GM06990 (cell line): Measurements from ENCODE around the gene HIPK1.

Experiments
- DNase-seq: peaks from one replicate; pipeline ENCODE4 v3.0.0-alpha.2; 2011; ENCODE audit not compliant: insufficient read length; ENCODE audit errors: extremely low read depth
- H3K27me3 ChIP-seq: replicated peaks from 2 replicates; pipeline ENCODE4 v1.6.0; 2011; ENCODE audit warnings: low read length; ENCODE audit not compliant: control insufficient read depth, insufficient read depth
- H3K36me3 ChIP-seq: 2 replicates; pipeline ENCODE4 v1.5.1; 2011; ENCODE audit warnings: low read length; ENCODE audit not compliant: control insufficient read depth, insufficient read depth
- H3K4me3 ChIP-seq: replicated peaks from 2 replicates; pipeline ENCODE4 v1.5.1; 2011; ENCODE audit warnings: low read depth, mild to moderate bottlenecking, control low read depth, low read length
- CTCF ChIP-seq: IDR thresholded peaks from 2 replicates; pipeline ENCODE4 v1.5.1; 2011; ENCODE audit warnings: low read length, control low read depth, mild to moderate bottlenecking, inconsistent platforms; ENCODE audit not compliant: insufficient read depth, poor library complexity, severe bottlenecking

Gene HIPK1

GRCh38 chr1:113993766-113994165 is 64.6 kb downstream of the HIPK1 start:
- no peaks in the 10 kb centered on the region for H3K27me3 ChIP-seq
- no peak overlapping the region for H3K4me3 ChIP-seq
- no peaks in the 10 kb centered on the region for H3K36me3 ChIP-seq
- no peak for TF ChIP-seq CTCF
- DNase-seq, result no peak

- no peak for DNase-seq
- no peaks in the 10 kb centered on the region for H3K27me3 ChIP-seq
- no peak for TF ChIP-seq CTCF
- H3K4me3 ChIP-seq, result no peak overlapping the region
- no peaks in the 10 kb centered on the region for H3K36me3 ChIP-seq
Observed at GRCh38 chr1:113995382-113995781, 66.3 kb downstream of the HIPK1 start.

DNA sequence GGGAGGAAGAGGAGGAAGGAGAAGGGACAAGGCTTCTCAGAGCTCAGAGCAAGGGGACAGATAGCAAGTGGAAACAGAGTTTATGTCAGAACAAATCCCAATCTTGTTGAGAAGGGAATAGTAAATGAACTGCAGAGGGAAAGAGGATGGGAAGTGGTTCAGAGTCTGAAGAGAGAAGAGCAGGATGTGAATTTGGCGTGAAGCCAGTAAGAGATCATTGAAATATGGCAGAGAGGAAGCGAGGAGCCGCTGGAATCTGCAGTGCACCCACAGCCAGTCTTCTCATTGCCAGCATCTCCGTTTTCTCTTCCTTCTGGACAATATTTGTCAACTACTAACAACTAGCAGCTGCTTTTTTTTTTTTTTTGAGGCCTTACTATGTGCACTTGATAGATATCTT is 69.2 kb downstream of the HIPK1 start:
- DNase-seq, result no peak
- no peak for TF ChIP-seq CTCF

GRCh38 chr1:113999233-113999632 is 70.1 kb downstream of the HIPK1 start:
- no peak for DNase-seq
- H3K27me3 ChIP-seq, result no peaks in the 10 kb centered on the region
- H3K4me3 ChIP-seq, result no peak overlapping the region
- TF ChIP-seq CTCF, result no peak
- no peaks in the 10 kb centered on the region for H3K36me3 ChIP-seq

More for the DNA sequence above, 69.2 kb downstream of the HIPK1 start:
- H3K27me3 ChIP-seq, result no peaks in the 10 kb centered on the region
- no peaks in the 10 kb centered on the region for H3K36me3 ChIP-seq
- H3K4me3 ChIP-seq, result no peak overlapping the region

GRCh38 chr1:113999799-114000198 is 70.7 kb downstream of the HIPK1 start:
- Histone ChIP-seq H3K4me3 (no peak overlapping the region), H3K36me3 (no peaks in the 10 kb centered on the region), H3K27me3 (no peaks in the 10 kb centered on the region)
- no peak for DNase-seq
- TF ChIP-seq CTCF, result no peak

GRCh38 chr1:114000406-114000805 is 71.3 kb downstream of the HIPK1 start:
- H3K4me3 ChIP-seq, result no peak overlapping the region
- no peaks in the 10 kb centered on the region for H3K27me3 ChIP-seq
- no peaks in the 10 kb centered on the region for H3K36me3 ChIP-seq
- DNase-seq, result no peak
- no peak for TF ChIP-seq CTCF
